NCI-H2029 treated with DMSO at 0.1 percent for 48 hours (cell line): ENCODE measurements around the gene LRP5.

Source experiments
- DNase-seq: peaks from one replicate; lab custom pipeline; 2025; lab: John Stamatoyannopoulos, UW

LRP5 gene

GRCh38 chr11:68371171-68372041, 59.0 kb downstream of the LRP5 start:
- no peak for DNase-seq

- DNase-seq: no peak
Measured at GRCh38 chr11:68372114-68372513, 59.7 kb downstream of the LRP5 start.

- DNase-seq: no peak
Measured at GRCh38 chr11:68372625-68373024, 60.2 kb downstream of the LRP5 start.

GRCh38 chr11:68373189-68373814, 60.9 kb downstream of the LRP5 start:
- no peak for DNase-seq

GRCh38 chr11:68373815-68374501, 61.6 kb downstream of the LRP5 start:
- no peak for DNase-seq

- no peak for DNase-seq
Measured at GRCh38 chr11:68374531-68374930, 62.1 kb downstream of the LRP5 start.

GRCh38 chr11:68375337-68375736, 62.9 kb downstream of the LRP5 start:
- DNase-seq: no peak

GRCh38 chr11:68375766-68376165, 63.4 kb downstream of the LRP5 start:
- no peak for DNase-seq

GRCh38 chr11:68377389-68377795, 65.0 kb downstream of the LRP5 start:
- no peak for DNase-seq

- peak; percentile 34 for DNase-seq
Measured at GRCh38 chr11:68379206-68379605, 66.8 kb downstream of the LRP5 start.

- DNase-seq: no peak
Measured at GRCh38 chr11:68380786-68381622, 68.6 kb downstream of the LRP5 start.

- DNase-seq: no peak
Measured at GRCh38 chr11:68381716-68382115, 69.3 kb downstream of the LRP5 start.

- DNase-seq: no peak
Measured at GRCh38 chr11:68382358-68382998, 70.1 kb downstream of the LRP5 start.

GRCh38 chr11:68383976-68384501, 71.6 kb downstream of the LRP5 start:
- no peak for DNase-seq

- DNase-seq: no peak
Measured at GRCh38 chr11:68384530-68385081, 72.2 kb downstream of the LRP5 start.

GRCh38 chr11:68385128-68385527, 72.7 kb downstream of the LRP5 start:
- DNase-seq: no peak

GRCh38 chr11:68386331-68386978, 74.1 kb downstream of the LRP5 start:
- no peak for DNase-seq

- DNase-seq: no peak
Measured at GRCh38 chr11:68387840-68388239, 75.4 kb downstream of the LRP5 start.

- no peak for DNase-seq
Measured at GRCh38 chr11:68388595-68389198, 76.3 kb downstream of the LRP5 start.

GRCh38 chr11:68390315-68390714, 77.9 kb downstream of the LRP5 start:
- no peak for DNase-seq
